T follicular helper cell (primary cell): ENCODE measurements around the gene PGC.
"Not testable (repeated sequence)": the region's sequence is repeated elsewhere in the genome, so short reads cannot be mapped to it uniquely, and the experiment has no call there.

Source experiments
- DNase-seq: peaks from one replicate; pipeline ENCODE4 v3.0.0-alpha.2; 2020; ENCODE audit warnings: low read depth

PGC gene

DNA sequence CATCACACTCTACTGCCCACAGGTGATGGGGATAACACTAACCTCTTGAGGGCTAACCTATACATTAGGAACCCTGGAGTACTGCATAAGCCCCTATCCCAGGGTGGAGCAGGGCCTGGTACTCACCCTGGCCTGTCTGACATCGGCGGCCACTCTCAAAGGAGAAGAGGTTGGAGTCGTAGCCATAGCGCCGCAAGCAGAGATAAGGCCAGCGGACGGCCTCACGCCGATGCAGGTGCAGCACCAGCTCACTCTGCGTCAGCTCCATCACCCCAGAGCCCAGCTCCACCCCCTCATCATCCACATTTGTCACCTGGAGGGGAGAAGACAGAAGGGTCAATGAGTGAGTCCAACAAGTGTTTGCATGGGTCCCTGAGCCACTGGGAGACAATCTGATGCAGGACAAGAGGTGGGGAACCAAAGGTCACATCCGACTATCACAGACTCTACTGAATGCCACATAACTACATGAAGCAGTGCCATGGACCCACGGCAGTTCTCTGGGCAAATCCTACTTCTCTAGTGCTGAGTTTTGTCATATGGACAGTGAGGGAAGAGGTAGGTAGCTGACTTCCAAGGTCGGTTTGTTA, 28.2 kb upstream of the PGC start:
- DNase-seq = no peak

DNA sequence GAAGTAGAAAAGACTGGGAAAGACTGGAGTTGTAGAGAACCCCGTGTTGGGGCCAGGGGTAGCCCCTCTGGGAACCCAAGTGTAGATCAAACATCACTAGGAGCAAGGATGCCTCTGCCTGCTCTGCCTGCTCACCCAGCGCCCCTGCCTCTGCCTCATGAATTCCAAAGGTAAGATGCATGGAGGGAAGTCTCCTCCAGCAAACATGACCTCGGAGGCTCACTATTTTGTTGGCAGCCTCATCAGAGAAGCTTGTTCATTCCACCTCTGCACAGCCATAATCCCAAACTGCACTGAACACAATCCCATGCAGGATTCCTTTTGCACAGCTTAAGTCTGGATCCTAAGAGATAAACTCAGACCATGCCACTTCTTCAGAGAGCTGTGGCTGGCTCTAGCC, 27.6 kb upstream of the PGC start:
- DNase-seq = no peak

GRCh38 chr6:41771058-41771983, 24.1 kb upstream of the PGC start:
- DNase-seq = no peak

DNA sequence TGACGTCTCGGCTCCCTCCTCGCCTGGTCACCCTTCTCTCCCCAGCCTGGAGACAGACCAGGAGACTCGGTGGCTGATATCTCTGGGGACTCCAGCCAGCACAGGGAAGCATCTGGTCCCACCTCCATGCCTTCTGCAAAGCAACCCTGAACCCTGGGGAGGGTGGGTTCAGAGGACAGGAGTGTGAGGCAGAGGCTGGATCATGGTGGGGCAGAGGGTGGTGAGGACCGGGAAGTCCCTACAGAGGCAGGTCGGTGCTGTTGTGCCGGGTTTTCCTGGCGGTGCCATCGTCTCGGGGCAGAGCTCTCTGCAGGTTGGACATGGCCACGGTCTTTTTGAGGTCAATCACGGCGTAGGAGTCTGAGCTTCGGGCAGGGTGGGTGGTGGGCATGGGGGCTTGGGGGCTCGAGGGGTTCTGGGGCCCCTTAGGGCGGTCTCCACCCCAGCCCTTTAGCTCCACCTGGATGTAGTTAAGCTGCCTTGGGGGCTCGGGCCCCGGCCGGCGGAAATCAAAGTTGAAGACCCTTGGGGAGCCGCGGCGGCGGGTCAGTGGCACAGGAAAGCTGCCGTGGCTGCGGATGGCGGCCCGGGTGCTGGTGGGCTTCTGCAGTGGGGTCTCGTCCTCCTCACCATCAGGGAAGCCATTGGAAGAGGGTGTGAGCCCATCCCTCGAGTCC, 23.3 kb upstream of the PGC start:
- DNase-seq = no peak

DNA sequence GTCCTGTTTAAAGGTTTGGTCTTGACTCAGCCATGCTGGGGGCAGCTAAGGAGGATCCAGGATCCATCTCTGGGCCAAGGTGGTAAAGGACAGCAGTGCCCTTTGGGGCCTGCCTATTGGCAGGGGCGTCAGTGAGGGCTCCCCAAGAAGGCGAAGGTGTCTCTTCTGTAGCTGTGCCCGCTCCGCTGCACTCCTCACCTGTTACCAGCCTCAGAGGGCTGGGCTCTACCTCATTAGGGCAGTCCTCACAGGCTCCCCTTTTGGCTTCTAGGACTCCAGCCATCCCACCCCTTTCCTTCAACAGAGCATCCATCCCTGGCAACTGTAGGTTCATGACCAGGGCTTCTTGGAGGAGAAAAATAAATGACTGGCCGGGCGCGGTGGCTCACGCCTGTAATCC, 22.2 kb upstream of the PGC start:
- no peak for DNase-seq

GRCh38 chr6:41768545-41769308, 21.5 kb upstream of the PGC start:
- no peak for DNase-seq

- DNase-seq = no peak
These were observed 20.1 kb upstream of the PGC start for GRCh38 chr6:41767112-41767833.

DNA sequence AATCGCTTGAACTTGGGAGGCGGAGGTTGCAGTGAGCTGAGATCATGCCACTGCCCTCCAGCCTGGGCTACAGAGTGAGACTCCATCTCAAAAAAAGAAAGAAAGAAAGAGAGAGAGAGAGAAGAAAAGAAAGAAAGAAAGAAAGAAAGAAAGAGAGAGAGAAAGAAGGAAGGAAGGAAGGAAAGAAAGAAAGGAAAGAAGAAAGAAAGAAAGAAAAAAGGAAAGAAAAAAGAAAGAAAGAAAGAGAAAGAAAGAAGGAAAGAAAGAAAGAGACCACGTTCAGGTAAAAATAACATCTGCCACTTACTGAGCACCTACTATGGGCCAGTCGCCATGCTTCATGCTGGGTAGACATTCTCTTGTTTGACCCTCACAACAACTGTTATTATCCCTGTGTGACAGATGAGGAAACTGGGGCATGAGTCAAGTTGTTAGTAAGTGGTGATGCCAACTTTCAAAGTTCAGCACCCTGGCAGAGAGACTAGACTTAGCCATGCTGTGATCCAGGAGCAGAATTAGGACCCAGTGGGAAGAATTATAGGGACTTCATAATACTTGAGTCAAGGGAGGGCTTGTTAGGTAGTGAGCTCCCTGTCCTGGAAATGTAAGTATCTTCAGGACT, 19.0 kb upstream of the PGC start:
- DNase-seq = not testable (repeated sequence)

GRCh38 chr6:41763470-41763869, 16.3 kb upstream of the PGC start:
- no peak for DNase-seq

DNA sequence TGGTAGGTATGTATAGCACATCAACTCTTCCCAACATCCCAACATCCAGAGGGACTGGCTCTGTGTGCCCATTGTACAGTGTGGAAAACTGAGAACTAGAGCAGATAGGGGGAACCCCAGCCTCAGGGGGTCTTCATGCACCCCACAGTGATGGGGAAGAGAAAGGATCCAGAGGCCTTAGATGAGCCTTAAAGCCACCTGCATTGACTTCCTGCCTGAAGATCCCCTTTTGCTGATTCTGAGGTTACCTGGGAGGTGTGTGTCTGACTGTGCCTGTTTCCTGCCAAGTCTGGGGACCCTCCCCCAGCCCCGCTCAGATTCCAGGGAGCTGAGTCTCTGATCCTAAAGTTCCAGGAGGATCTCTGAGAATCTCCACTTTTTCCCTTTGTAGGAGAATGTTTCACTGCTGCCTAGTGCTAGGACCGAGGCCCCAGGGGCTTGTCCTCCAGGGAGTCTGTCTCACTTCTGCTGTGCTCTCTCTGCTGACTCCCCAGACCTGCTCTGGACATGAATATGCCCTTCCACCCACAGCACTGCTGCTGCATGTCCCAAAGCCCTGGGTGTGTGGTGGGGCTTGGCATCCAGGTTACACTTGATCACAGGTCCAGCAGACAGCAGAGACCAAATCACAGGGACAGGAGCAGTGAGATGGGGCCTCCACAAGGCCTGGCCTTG, 12.8 kb upstream of the PGC start:
- no peak for DNase-seq

DNA sequence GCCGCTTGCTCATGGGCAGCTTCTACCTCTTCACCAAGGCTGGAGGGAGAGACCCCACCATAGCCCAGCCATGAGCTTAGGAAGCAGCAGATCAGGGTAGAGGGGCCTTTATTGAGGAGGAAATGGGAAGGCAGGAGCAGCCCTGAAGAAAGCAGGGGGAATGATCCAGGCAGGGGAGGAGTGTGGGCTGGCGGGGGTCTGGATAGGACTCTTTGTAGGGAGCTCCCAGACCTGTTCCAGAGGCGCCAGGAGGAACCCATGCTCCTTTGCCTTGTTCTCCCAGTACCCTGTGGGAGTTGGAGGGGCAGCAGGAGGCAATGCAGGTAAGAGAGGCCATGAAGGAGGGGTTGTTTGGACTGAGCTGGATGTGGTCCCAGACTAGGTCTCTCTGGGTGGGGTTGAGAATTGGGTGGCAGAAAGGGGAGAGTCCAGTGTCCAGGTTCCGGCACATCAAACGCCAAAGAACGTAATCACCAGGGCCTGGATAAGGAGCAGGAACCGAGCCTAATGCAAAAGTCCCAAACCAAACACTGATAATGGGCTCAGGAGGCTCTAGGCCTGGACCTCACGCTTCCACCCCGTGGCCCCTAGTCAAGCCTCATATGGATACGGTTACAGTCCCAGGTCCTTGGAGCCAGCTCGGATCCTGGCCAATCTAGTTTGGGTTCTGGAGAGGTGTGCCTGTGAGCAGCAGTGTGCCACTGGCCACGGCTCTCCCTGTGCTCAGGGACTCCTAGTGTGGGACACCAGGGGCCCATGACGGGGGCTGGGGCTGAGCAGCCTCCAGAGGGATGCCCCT, 12.1 kb upstream of the PGC start:
- DNase-seq = no peak

DNA sequence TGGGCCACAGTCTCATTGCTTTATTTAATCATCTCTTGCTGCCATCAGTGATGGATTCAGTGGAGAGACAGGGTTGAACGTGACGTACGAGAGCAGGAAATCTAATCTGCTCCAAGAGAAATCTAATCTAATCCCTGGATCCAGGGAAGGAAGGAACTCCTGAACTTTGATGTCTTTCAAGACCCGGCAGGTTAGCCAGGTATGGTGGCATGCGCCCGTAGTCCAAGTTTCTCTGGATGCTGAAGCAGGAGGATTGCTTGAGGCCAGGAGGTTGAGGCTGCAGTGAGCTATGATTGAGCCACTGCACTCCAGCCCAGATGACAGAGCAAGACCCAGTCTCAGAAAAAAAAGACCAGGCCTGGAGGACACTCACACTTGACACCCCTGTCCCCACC, 11.4 kb upstream of the PGC start:
- DNase-seq = no peak

DNA sequence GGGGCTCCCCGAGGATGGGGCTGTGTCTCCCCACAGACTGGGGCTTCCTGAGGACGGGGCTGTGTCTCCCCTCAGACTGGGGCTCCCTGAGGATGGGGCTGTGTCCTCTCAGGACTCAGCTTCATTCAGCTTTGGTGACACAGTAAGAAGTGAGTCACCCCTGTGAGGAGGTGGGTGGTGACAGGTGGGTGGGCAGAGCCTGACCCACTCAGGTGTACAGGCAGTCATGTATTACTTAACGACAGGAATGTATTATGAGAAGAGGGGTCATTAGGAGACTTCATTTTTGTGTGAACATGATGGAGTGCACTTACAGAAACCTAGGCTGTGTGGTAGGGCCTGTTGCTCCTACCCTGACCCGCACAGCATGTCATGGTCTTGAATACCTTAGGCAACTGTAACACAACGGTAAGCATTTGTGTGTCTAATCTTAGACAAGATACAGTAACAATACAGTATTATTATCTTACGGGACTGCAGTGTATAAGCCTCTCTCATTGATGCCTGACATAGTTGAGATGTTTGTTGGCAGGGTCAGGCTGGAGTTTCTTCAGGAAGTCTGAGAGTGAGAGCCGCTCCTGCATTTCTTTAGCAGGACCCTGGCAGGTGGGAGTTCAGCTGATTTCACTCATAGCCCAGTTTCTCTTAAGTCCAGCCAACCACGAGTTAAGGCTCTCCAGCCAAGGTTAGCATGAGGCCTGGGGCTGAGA, 10.9 kb upstream of the PGC start:
- DNase-seq = no peak

- no peak for DNase-seq
These were observed 10.1 kb upstream of the PGC start for GRCh38 chr6:41757271-41757670.

DNA sequence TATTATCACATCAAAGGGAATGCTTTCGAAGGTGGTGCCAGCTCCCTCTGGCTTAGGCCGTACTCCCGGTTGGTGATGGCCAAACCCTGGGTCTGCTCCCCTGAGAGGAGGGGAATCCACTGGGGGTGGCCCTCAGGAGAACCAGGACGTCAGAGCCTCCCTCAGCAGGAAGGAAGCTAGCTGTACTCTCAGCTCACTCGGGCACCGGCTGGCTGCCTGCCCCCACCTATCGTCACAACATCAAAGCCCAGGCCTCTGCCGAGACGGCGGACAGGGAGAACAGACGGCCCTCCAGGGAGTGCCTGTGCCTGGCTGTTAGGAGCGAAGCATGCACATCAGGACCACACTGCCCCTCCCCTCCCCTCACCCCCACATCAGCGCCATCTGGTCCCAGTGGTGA, 9.2 kb upstream of the PGC start:
- no peak for DNase-seq

GRCh38 chr6:41755895-41756294, 8.7 kb upstream of the PGC start:
- DNase-seq = no peak

DNA sequence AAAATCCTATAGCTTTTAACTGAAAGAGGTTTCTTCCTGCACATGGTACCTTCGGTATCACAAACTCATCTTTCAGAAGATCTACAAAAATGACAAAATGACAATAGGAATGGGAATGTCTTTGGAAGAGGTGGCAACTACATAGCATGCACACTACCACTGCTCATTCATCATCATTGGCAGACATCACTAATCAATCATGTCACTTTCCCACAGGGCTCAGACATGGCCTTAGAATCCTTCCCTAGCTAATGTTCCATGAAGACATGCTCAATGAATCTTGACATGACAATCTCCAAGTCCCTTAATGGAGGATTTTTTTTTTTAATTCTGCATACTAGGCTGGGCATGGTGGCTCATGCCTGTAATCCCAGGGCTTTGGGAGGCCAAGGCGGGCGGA, 3.2 kb upstream of the PGC start:
- no peak for DNase-seq

DNA sequence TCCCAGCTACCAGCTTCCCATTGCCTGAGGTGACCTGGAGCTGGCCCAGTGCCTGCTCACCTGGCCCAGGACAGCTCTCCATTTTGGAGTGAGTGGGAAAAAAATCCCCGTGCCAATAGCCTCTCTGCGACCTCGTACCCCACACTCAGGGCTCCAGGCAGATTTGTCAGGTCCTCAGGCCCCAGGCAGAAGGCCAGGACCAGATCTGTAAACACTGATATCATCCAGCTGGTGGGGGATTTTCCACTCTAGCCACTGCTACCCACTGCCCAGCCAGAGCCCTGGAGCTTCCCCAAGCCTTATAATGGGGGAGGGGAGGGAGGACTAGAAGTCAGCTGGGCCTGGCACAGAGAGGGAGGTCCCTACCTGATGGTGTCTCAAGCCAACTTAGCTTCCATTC, 1.3 kb upstream of the PGC start:
- no peak for DNase-seq

- no peak for DNase-seq
These were observed 893 bp upstream of the PGC start for GRCh38 chr6:41748102-41748477.
